GM12801 (cell line): ENCODE results near the gene ATP10D.

Experiments used
- TF ChIP-seq, protein P1 (sequence below): IDR thresholded peaks from one replicate; pipeline ENCODE4 v1.5.1; 2011; ENCODE audit warnings: control low read depth; ENCODE audit not compliant: insufficient read length; ENCODE audit errors: extremely low read depth

Gene ATP10D

DNA sequence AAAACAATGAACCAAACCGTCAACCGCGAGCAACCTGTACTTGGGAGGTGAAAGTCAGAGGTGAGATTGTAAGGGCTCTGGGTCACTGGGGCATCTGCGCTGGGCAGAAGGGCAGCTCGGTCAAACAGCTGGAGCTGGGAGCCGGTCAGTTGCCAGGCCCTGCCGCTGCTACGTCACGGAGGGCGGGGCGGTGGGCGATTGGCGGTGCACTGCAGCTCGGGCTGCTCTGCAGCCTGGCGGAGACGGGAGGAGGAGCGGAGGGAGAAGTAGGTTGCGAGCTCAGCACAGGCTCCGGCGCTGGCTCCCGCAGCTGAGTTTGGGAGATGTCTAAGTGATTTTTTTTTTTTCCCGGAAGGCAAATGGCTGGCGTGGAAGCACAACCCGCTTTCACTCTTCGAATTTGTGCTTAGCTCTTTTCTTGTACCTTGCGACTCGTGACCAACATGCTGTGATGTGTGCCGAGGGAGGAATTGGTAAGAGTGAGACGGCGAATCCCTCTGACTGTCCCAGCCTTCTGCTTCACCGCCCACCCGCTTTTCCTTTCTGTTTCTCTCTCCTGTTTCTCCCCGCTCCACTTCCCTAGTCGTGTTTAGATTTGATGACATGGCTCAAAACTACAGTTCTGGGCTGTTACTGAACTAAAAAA, at the start of gene ATP10D:
Gene ATP10D, plus strand, starts transcription at position 229 of the 646 bp plus-strand sequence. CDS start 27,266 bp downstream, outside the sequence.
- TF ChIP-seq, protein P1, sequence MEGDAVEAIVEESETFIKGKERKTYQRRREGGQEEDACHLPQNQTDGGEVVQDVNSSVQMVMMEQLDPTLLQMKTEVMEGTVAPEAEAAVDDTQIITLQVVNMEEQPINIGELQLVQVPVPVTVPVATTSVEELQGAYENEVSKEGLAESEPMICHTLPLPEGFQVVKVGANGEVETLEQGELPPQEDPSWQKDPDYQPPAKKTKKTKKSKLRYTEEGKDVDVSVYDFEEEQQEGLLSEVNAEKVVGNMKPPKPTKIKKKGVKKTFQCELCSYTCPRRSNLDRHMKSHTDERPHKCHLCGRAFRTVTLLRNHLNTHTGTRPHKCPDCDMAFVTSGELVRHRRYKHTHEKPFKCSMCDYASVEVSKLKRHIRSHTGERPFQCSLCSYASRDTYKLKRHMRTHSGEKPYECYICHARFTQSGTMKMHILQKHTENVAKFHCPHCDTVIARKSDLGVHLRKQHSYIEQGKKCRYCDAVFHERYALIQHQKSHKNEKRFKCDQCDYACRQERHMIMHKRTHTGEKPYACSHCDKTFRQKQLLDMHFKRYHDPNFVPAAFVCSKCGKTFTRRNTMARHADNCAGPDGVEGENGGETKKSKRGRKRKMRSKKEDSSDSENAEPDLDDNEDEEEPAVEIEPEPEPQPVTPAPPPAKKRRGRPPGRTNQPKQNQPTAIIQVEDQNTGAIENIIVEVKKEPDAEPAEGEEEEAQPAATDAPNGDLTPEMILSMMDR = no peak

DNA sequence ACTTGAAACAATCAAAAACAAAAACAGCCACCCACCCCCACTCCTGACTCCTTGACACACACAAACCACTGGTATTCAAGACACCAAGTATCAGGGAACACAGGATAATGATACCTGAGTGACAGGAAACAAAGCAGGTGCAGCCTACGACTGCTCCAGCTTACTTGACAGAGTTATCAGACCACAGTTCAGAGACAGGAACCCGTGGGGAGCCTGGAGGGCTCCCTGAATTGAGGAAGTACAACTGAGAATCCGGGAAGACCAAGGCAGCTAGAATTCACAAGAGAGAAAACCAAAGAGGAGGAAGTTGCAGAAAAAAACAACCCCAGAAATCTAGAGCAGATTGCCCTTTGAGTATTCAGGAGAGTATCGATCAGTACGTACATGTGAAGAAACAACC, 42.1 kb upstream of the ATP10D start:
- TF ChIP-seq, protein P1 = no peak

GRCh38 chr4:47444031-47444430, 41.0 kb upstream of the ATP10D start:
- TF ChIP-seq, protein P1 = no peak

- TF ChIP-seq, protein P1 = no peak
Observed at GRCh38 chr4:47451657-47452056, 33.4 kb upstream of the ATP10D start.

DNA sequence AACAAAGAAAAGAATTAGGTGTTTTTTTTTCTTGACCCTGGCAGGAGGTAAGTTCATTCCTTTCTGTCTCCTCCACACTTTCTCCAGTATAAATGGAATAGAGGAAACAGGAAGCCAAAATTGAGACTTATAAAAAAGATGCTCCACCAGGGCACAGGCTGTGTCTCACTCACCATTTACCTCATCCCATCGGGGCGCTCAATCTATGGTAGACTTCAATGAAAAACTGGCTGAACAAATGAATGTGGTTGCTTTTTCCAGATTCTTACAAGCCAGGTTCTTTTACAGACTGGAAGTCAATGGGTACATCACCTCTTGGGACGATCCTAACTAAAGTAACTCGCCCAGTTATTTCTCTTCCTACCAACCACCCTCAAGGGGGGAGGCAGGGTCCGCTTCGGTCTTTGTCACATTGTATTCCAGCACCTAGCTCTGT, 22.3 kb upstream of the ATP10D start:
- TF ChIP-seq, protein P1 = no peak

- TF ChIP-seq, protein P1 = no peak
Observed at GRCh38 chr4:47463235-47463956, 21.7 kb upstream of the ATP10D start, which contains the start of gene COMMD8. Gene COMMD8, minus strand, starts transcription at chr4:47463702. Its CDS starts 51 bp downstream, at chr4:47463651.

DNA sequence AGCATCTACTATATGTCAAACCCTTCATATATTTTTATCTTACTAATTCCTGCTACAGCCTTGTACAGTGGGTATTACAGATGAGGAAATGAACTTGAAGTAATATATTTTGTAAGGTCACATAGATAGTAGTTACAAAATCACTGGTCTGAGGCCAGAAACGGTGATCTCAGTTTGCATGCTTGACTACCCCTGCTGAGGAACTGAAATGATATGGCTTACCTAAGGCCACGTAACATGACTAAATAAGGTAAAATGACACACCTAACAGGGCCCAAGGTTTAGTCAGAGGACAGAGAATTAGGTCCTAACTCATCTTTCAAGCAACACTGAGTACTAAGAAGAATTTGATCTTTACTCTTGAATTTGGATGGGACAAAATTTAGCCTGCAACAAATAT, 20.1 kb upstream of the ATP10D start:
- TF ChIP-seq, protein P1 = no peak
